ENCODE measurements around the gene LHX4. TPM values are rescaled to one million over a fixed set of nuclear protein-coding genes. Genes with fewer than 3 reads are reported as not detected.

LHX4 gene
- polyA plus RNA-seq, 1 experiment = 0.06 TPM

- no peaks in the 10 kb centered on the region; the same call in 1 of the 2 replicates for H3K36me3 ChIP-seq (ENCODE audit: control insufficient read depth, insufficient read depth, low read length)
- H3K27me3 ChIP-seq (ENCODE audit: control insufficient read depth, insufficient read depth, low read length) = no peaks in the 10 kb centered on the region
- no peak for DNase-seq (ENCODE audit: low read depth)
- POLR2A ChIA-PET = interaction anchor here (0.7 kb wide), 1 partner anchor 12 kb away, joined by 13 read pairs; no protein-coding TSS in a partner anchor
- CTCF ChIA-PET = interaction anchor here (0.9 kb wide), 1 partner anchor 11 kb away, joined by 3 read pairs; no protein-coding TSS in a partner anchor
- no peak for TF ChIP-seq CTCF (IDR thresholded peaks at IDR 0.05; ENCODE audit: insufficient read depth, low read depth, low read length)
- H3K4me3 ChIP-seq (ENCODE audit: low read depth, low read length) = no peak overlapping the region
These were observed 58.1 kb downstream of the LHX4 start for GRCh38 chr1:180287988-180288705.

- Histone ChIP-seq H3K27me3 (ENCODE audit: control insufficient read depth, insufficient read depth, low read length) (no peaks in the 10 kb centered on the region), H3K36me3 (ENCODE audit: control insufficient read depth, insufficient read depth, low read length) (no peaks in the 10 kb centered on the region; the same call in 1 of the 2 replicates), H3K4me3 (ENCODE audit: low read depth, low read length) (no peak overlapping the region)
- POLR2A ChIA-PET = no interaction called here
- CTCF ChIA-PET = no interaction called here
- no peak for DNase-seq (ENCODE audit: low read depth)
- TF ChIP-seq CTCF (IDR thresholded peaks at IDR 0.05; ENCODE audit: insufficient read depth, low read depth, low read length) = no peak
These were observed 58.9 kb downstream of the LHX4 start for GRCh38 chr1:180288940-180289339.

- no peak for TF ChIP-seq CTCF (IDR thresholded peaks at IDR 0.05; ENCODE audit: insufficient read depth, low read depth, low read length)
- H3K36me3 ChIP-seq (ENCODE audit: control insufficient read depth, insufficient read depth, low read length) = no peaks in the 10 kb centered on the region; the same call in 1 of the 2 replicates
- no peak overlapping the region for H3K4me3 ChIP-seq (ENCODE audit: low read depth, low read length)
- POLR2A ChIA-PET = no interaction called here
- no peak for DNase-seq (ENCODE audit: low read depth)
- no peaks in the 10 kb centered on the region for H3K27me3 ChIP-seq (ENCODE audit: control insufficient read depth, insufficient read depth, low read length)
- CTCF ChIA-PET = no interaction called here
These were observed 60.4 kb downstream of the LHX4 start for GRCh38 chr1:180290265-180291001.

- CTCF ChIA-PET = no interaction called here
These were observed 60.9 kb downstream of the LHX4 start for GRCh38 chr1:180291004-180291403.

More at GRCh38 chr1:180291004-180291403, 60.9 kb downstream of the LHX4 start:
- Histone ChIP-seq H3K27me3 (ENCODE audit: control insufficient read depth, insufficient read depth, low read length) (no peaks in the 10 kb centered on the region), H3K36me3 (ENCODE audit: control insufficient read depth, insufficient read depth, low read length) (no peaks in the 10 kb centered on the region; the same call in 1 of the 2 replicates), H3K4me3 (ENCODE audit: low read depth, low read length) (no peak overlapping the region)
- POLR2A ChIA-PET = no interaction called here
- TF ChIP-seq CTCF (IDR thresholded peaks at IDR 0.05; ENCODE audit: insufficient read depth, low read depth, low read length) = no peak
- DNase-seq (ENCODE audit: low read depth) = no peak

Data from BJ (cell line).